Activated T-cell treated with anti-CD3 and anti-CD28 coated beads, Interleukin-2, amount 50 U/mL, for 4 hours (primary cell): ENCODE data around the gene ST6GALNAC1. TPM values are rescaled to one million over a fixed set of nuclear protein-coding genes. Genes with fewer than 3 reads are reported as not detected.

Source experiments
- ATAC-seq, 2 donors: fragments of 200-7000 bp; cut with Tn5 transposase; one replicate each; pipeline ENCODE4 v1.10.0; 2021
- DNase-seq: peaks from one replicate; pipeline ENCODE4 v3.0.0-alpha.2; 2020
- H3K27me3 Mint-ChIP-seq: one replicate; pipeline ENCODE4 v1.8.0; 2021; ENCODE audit warnings: low read depth, mixed read lengths
- H3K36me3 Mint-ChIP-seq: one replicate; pipeline ENCODE4 v1.8.0; 2022; ENCODE audit warnings: mixed read lengths; ENCODE audit not compliant: insufficient read depth
- H3K4me1 Mint-ChIP-seq: one replicate; pipeline ENCODE4 v1.8.0; 2021; ENCODE audit warnings: low read depth, mixed read lengths
- H3K4me3 Mint-ChIP-seq: one replicate; pipeline ENCODE4 v1.8.0; 2021; ENCODE audit warnings: mild to moderate bottlenecking, moderate library complexity, mixed read lengths
- H3K9me3 Mint-ChIP-seq: one replicate; pipeline ENCODE4 v1.8.0; 2021; ENCODE audit warnings: mixed read lengths
- total RNA-seq, 3 donors: library from RNA; stranded (reverse); gene quantifications; one replicate each; pipeline ENCODE4 v1.2.1, GENCODE V29; 2021

Gene ST6GALNAC1, protein sequence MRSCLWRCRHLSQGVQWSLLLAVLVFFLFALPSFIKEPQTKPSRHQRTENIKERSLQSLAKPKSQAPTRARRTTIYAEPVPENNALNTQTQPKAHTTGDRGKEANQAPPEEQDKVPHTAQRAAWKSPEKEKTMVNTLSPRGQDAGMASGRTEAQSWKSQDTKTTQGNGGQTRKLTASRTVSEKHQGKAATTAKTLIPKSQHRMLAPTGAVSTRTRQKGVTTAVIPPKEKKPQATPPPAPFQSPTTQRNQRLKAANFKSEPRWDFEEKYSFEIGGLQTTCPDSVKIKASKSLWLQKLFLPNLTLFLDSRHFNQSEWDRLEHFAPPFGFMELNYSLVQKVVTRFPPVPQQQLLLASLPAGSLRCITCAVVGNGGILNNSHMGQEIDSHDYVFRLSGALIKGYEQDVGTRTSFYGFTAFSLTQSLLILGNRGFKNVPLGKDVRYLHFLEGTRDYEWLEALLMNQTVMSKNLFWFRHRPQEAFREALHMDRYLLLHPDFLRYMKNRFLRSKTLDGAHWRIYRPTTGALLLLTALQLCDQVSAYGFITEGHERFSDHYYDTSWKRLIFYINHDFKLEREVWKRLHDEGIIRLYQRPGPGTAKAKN
- 1 to 10 TPM in 1 of 3 donors, under 1 TPM in 2; 0.57 to 1.1 (median 0.63) TPM for total RNA-seq

DNA sequence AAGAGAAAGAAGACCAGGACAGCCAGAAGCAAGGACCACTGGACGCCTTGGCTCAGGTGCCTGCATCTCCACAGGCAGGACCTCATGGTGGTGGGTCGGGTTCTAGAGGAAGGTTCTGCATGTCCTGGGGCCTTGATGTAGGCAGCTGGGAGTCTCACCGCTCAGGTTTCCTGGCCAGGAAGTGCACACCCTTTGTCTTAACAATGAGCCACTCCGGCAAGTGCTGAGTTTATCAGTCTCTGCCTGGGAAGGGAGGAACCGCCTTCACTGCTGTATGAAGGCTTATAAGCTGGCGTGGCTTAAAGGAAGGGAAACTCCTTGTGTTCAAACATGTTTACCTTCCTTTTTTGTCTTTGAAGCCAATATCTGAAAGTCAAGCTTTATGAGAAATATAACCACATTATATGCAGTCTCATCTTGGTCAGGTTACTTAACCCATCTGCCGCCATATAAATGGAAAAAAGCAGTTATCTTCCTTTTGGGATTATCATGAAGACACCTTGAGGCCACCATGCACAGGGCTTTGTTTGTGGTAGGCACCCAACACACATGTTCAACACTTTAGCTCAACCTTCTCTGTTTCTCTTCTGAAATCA lies at the start of gene ST6GALNAC1:
Gene ST6GALNAC1, minus strand, starts transcription at position 205 of the 596 bp plus-strand sequence. Its CDS starts 119 bp downstream, at position 86.
- H3K9me3 Mint-ChIP-seq: peaks cover 11% of the 10 kb centered on the region
- peak within 1 kb of the TSS; percentile 73 for H3K4me3 Mint-ChIP-seq
- H3K4me1 Mint-ChIP-seq: peaks cover 34% of the 10 kb centered on the region
- no peaks in the 10 kb centered on the region for H3K36me3 Mint-ChIP-seq
- no peak for DNase-seq
- no peaks in the 10 kb centered on the region for H3K27me3 Mint-ChIP-seq
- peak; percentile 55 to 75 for ATAC-seq

- H3K4me3 Mint-ChIP-seq: no peak overlapping the region
- DNase-seq: no peak
- peaks cover 2% of the 10 kb centered on the region for H3K4me1 Mint-ChIP-seq
- H3K27me3 Mint-ChIP-seq: no peaks in the 10 kb centered on the region
- no peak for ATAC-seq
- H3K9me3 Mint-ChIP-seq: no peaks in the 10 kb centered on the region
- H3K36me3 Mint-ChIP-seq: no peaks in the 10 kb centered on the region
These were observed 48.0 kb upstream of the ST6GALNAC1 start for GRCh38 chr17:76691379-76692191.

- Mint-ChIP-seq H3K27me3 (no peaks in the 10 kb centered on the region), H3K36me3 (no peaks in the 10 kb centered on the region), H3K4me1 (peaks cover 2% of the 10 kb centered on the region), H3K4me3 (no peak overlapping the region), H3K9me3 (no peaks in the 10 kb centered on the region)
- no peak for DNase-seq
- no peak for ATAC-seq
These were observed 47.2 kb upstream of the ST6GALNAC1 start for GRCh38 chr17:76690596-76691280.

DNA sequence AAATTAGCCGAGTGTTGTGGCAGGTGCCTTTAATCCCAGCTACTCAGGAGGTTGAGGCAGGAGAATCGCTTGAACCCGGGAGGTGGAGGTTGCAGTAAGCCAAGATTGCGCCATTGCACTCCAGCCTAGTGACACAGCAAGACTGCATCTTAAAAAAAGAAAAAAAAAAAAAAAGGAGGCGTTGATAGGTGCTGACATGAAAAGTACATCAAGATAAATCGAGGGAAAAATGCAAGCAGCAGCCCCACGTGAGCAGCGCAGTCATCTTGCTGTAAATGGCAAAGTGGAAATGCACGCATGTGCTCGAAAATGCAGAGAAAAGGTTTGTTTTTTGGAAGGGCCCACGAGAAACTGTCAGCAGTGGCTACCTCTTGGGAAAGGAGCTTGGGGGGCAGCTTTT lies 46.3 kb upstream of the ST6GALNAC1 start:
- no peaks in the 10 kb centered on the region for H3K36me3 Mint-ChIP-seq
- DNase-seq (no peak), ATAC-seq (no peak)
- H3K4me1 Mint-ChIP-seq: no peaks in the 10 kb centered on the region
- no peak overlapping the region for H3K4me3 Mint-ChIP-seq
- H3K9me3 Mint-ChIP-seq: no peaks in the 10 kb centered on the region
- no peaks in the 10 kb centered on the region for H3K27me3 Mint-ChIP-seq

GRCh38 chr17:76688165-76688622 lies 44.6 kb upstream of the ST6GALNAC1 start:
- no peak for DNase-seq
- ATAC-seq: no peak
- Mint-ChIP-seq H3K4me3 (peak overlapping the region; percentile 24), H3K36me3 (no peaks in the 10 kb centered on the region), H3K9me3 (no peaks in the 10 kb centered on the region), H3K27me3 (no peaks in the 10 kb centered on the region), H3K4me1 (no peaks in the 10 kb centered on the region)

DNA sequence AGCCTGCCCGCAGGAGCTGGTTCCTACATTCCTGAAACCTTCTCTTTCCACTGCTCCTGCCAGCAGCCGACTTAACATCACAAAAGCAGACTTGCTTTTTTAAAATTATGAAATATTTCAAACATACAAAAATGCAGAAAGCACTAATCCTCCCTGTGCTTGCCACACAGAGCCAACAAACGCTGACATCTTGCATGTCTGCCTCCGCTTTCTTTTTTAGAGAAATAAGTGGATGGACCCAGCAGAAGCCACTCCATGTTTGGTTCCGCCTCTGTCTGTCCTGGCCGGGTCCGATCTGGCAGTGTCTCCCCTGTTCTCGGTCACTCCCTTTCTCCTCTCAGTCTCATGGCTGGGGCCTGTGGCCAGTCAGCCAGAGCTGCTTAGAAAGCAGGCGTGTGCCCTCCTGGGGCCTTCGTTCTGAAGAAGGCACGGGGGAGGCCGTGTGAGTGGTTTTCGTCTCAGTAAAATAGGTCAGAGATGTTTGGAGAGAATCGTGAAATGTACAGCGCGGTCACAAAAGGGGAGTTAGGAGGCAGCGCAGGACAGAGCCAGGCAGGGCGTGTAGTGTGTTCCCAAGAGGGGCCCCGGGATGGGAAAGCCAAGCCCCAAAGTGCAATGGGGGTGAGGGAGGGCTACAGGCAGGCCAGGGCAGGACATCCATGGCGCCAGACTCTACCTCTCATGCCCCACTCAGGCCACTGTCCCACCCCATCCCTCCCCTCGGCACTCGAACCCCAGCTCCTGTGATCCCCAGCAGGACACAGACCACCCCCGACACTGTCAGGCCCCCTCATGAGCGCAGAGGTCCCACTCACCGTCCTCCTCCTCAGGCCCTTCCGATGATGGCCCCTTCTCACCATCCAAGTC lies 44.0 kb upstream of the ST6GALNAC1 start:
- DNase-seq (no peak), ATAC-seq (no peak)
- Mint-ChIP-seq H3K27me3 (no peaks in the 10 kb centered on the region), H3K4me3 (no peak overlapping the region), H3K4me1 (no peaks in the 10 kb centered on the region), H3K9me3 (no peaks in the 10 kb centered on the region), H3K36me3 (no peaks in the 10 kb centered on the region)

DNA sequence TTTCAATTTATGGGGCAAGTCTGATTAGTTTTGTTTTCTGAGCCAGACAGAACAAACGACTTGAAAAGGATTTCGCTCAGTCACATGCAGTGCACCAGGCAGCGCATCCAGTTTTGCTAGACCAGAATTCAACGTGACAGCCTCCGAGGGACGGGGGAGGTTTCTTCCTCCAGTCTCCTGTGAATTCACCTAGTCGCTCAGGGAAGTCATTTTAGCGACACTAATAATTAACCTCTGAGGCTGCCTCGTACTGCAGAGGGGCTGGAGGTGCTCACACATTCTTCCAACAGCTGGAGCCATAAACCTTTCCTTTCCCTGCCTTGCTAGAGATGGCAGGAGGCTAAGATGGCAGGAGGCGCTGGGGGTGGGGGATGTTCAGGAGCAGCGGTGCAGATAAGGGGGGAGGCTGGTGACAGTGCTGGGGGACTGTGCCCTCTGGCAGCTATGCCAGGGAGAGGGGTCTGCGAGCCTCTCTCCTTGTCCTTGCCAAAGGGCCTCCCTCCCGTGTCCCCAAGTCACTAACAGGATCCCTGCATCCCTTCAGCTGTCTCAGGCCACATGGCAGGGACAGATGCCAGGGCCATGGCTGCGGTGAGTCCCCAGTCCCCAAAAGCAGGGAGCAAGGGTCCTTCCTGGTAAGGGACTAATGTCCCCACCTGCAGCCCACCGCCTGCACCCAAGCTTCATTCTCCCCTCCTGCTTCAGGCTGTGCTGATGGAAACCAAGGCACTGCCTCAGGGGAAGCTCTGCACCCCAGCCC lies 43.2 kb upstream of the ST6GALNAC1 start:
- no peaks in the 10 kb centered on the region for H3K36me3 Mint-ChIP-seq
- H3K4me3 Mint-ChIP-seq: no peak overlapping the region
- no peak for ATAC-seq
- no peak for DNase-seq
- no peaks in the 10 kb centered on the region for H3K27me3 Mint-ChIP-seq
- H3K4me1 Mint-ChIP-seq: peaks cover 8% of the 10 kb centered on the region
- H3K9me3 Mint-ChIP-seq: no peaks in the 10 kb centered on the region

DNA sequence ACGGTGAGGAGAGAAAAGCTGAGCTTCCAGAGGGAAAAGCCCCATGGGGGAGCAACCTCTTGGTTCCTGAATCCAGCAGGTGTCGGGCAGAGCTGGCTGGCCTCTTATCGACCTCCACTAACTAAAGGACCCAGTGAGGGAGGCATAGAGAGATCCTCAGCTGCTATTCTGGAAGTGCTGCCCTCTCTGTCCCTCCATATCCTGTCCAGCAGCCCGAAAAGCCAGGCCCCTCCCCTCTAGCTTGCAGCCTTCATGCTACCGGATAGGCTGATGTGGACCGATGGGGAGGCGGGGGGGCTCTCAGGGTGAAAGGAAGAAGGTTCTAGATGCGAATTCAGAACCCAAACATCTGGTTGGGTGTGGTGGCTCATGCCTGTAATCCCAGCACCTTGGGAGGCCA lies 42.3 kb upstream of the ST6GALNAC1 start:
- no peak overlapping the region for H3K4me3 Mint-ChIP-seq
- peaks cover 12% of the 10 kb centered on the region for H3K4me1 Mint-ChIP-seq
- no peaks in the 10 kb centered on the region for H3K27me3 Mint-ChIP-seq
- DNase-seq: no peak
- no peaks in the 10 kb centered on the region for H3K36me3 Mint-ChIP-seq
- no peaks in the 10 kb centered on the region for H3K9me3 Mint-ChIP-seq
- no peak for ATAC-seq

DNA sequence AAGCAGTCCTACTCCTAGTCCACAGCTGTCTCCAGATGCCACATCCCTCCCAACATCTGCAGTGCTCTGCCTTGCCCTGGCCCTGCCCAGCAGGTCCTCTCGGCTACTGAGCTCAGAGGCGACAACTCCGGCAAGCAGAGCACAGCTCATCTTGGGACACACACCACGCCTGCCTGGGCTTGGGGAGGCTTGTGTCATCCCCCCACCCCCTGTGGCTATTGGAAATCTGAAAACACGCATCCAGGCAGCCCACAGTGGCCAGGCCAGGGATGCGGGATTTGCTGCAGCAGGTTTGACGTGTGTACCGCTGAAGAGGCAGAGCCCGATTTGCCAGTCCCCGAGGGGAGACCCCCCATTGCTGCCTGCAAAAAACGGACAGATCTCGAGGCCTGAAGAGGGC lies 41.8 kb upstream of the ST6GALNAC1 start:
- Mint-ChIP-seq H3K36me3 (no peaks in the 10 kb centered on the region), H3K9me3 (no peaks in the 10 kb centered on the region), H3K27me3 (no peaks in the 10 kb centered on the region), H3K4me3 (no peak overlapping the region), H3K4me1 (peaks cover 14% of the 10 kb centered on the region)
- DNase-seq (no peak), ATAC-seq (no peak)

- no peak for DNase-seq
- no peak overlapping the region for H3K4me3 Mint-ChIP-seq
- ATAC-seq: no peak
- H3K9me3 Mint-ChIP-seq: no peaks in the 10 kb centered on the region
- H3K36me3 Mint-ChIP-seq: no peaks in the 10 kb centered on the region
- no peaks in the 10 kb centered on the region for H3K27me3 Mint-ChIP-seq
- H3K4me1 Mint-ChIP-seq: peaks cover 16% of the 10 kb centered on the region
These were observed 41.2 kb upstream of the ST6GALNAC1 start for GRCh38 chr17:76684756-76685155.

DNA sequence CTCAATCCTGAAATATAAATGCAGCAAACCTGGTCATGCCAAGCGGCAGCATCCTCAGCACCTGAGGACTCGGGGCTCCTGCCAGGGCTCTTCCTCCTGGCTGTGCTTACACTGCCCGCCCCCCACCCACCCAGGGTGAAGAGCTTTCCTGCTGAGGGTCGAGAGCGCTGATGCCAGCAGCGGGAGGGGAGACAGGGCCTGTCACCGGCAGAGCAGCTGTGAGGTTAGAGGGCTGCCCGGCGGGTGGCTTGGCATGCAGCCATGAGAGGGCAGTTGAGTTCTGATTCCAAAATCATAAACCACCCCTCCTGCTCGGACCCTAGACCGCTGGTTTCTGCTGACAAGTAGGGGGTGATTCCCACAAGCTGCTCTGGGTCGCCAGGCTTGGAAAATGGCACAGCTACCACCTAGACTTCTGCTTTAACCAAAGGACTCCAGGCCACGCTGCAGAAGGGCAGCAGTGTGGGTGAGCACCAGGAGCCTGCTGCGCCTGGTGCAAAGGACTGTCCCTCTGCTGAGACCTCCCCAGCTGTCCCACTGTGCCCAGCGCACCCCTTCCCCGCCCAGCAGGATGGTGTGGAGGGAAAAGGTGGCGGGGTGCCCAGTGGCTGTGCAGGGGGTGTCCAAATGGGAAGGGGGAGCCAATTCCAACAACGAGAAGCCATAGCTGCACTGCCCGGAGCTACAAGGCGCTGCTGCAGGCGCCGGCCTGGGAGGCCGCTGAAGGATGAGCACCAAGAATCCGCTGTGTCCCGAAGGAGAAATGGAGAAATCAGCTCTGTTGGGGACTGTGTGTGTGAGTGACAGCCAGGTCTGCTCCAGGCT lies 40.6 kb upstream of the ST6GALNAC1 start:
- Mint-ChIP-seq H3K36me3 (no peaks in the 10 kb centered on the region), H3K27me3 (no peaks in the 10 kb centered on the region), H3K9me3 (no peaks in the 10 kb centered on the region), H3K4me3 (no peak overlapping the region), H3K4me1 (peaks cover 16% of the 10 kb centered on the region)
- DNase-seq (no peak), ATAC-seq (no peak)
